ENCODE measurements around the gene AFTPH.

GRCh38 chr2:64626963-64627760 is 103.0 kb downstream of the AFTPH start:
- TF ChIP-seq CTCF (IDR thresholded peaks at IDR 0.05; ENCODE audit: low read depth, low read length, poor library complexity, severe bottlenecking) (no peak), EZH2phosphoT487 (IDR thresholded peaks at IDR 0.05; ENCODE audit: borderline replicate concordance, low read length) (no peak)
